ENCODE measurements around the gene SMO.

SMO gene

DNA sequence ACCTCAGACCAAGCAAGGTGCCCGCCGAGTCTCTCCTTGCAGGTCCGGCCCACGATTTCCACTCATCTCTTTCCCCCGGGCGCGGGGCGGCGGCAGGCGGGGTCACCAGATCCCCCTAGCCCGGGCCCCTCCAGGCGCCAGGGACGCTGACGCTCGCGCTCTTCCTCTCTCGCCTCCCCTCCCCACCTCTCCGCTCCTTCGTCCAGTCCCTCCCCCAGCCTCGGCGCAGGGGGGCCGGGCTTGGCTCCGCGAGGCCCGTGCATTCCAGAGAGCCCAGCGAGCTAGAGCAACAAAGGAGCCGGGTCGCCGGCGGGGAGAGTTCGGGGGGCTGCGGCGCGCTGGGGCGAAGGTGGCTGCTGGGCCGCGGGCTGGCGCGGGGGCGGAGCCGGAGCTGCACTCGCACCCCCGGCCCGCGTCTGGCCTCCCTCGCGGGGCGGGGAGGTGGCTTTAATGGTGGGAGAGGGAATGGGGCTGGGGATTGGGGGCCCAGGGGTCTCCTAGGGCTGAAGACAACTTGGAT, at the start of gene SMO:
Gene SMO, plus strand, starts transcription at position 262 of the 520 bp plus-strand sequence. CDS start 519 bp downstream, outside the sequence.
- in situ Hi-C loops (cut with HindIII; ENCODE audit: low sequenced_read_pairs), result no loop called here

DNA sequence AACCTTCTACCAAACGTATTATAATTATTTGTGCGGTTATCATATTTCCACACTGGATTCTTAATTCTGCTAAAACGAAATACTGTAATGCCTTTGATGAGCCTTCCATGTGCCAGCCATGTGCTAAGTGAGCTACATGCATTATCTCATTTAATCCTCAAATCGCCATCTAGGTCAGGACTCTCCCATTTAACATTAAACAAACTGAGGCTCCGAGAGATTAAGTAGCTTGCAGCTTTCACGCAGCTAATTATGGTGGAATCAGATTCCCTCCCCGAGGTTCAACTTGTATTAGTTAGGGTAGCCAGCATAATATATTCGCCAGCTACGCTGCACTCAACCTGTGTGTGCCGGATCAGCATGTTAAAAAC, 44.7 kb upstream of the SMO start:
- in situ Hi-C loops (cut with HindIII; ENCODE audit: low sequenced_read_pairs), result no loop called here

DNA sequence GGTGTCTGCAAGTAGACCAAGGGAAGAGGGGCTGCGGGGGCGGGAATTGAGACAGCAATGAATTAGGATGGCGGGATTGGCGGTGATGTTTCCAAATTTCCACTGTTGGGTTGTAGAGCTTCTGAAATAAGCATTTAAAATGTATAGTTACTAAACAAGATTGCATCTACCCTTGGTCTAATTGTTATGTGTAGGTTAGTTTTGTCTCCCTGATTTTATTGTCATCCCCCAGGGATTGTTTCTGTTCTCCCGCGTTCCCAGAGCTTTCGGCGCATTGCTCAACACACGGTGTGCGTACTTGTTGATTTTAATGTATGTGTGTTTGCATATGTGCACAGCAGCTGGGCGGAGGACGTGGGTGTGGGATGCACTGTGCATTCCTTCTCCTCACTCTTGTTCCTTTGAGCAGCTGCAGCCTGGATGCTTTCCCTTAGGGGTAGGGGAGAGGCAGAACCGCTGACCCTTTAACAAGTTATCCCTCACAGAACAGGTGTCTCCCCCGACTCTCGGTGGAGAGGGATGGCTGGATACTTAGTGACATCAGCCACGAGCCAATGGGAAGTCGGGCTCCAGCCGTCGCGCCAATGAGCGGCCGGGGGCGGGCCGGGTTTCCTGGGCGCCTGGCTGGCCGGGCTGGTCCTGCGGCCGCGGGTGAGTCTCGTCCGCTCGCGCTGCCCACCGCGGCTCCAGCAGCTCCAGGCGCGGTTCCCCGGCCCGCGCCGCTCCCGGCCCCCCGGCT, 44.2 kb upstream of the SMO start, which contains the start of gene TSPAN33:
Gene TSPAN33, plus strand, starts transcription at position 613 of the 739 bp plus-strand sequence. CDS start 274 bp downstream, outside the sequence.
- in situ Hi-C loops (cut with HindIII; ENCODE audit: low sequenced_read_pairs), result no loop called here

DNA sequence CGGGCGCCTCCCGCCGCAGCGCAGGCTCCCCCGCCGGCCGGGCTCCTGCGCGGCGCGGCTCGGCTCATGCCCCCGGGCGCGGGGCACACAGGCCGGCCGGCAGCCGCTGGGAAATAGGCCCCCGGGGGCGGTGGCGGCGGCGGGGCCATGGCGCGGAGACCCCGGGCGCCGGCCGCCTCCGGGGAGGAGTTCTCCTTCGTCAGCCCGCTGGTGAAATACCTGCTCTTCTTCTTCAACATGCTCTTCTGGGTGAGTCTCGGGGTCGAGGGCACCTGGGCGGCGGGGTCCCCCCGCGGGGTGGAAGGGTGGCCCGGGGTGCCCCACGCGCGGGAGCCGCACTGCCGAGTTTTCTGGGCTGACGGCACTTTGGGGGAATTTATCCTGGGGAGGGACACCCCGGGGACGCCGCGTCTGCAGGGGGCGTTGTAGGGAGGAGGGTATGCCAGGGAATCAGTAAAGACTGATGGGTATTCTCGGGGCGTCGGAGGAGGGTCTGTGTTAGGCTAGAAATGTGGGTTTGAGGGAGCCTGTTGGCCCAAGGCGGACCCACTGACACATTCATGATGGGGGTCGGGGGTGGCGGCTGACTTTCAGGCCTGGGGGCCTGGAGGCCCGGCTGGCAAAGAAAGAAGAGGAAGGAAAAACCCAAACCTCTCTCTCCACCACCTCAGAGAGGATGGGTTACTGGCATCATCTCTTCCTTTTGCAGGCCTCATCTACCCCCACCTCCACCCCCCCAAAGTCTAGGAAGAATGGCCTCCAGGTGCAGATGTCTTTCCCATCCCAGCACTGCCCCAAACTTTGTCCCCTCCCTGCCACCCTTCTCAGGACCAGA, 43.4 kb upstream of the SMO start:
- in situ Hi-C loops (cut with HindIII; ENCODE audit: low sequenced_read_pairs), result no loop called here

DNA sequence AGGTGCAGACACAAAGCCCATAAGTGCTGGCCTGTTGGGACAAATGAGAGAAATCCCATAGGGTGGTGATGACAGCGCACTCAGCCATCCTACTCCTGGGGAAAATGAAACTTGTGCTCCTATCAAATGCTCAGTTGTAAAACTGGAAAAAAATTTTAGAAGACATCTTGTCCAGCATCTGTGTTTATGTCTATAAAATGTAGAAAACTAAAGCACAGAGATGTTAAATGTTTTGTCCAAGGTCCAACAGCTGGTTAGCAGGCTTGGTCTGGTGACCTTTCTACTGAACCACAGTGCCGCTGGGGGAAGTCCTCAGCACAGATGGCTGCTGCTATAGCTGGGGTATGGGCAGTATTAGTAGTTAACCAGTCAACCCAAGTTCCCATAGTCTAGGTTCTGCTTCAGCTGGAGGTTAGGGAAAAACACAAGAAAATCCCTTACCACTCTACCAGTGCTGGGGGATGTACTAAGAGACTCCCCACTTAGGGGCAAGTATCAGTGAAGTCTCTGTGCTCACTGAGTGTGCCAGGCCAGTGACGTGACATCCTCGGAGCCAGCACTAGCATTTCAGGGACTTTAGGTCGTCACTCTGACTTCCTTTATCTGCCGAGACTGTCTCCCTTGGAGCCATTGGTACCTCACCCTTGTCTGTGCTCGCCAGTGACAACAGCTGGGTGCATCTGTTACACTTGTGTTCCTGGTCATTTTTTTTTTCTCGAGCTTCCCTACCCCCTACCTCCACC, 42.0 kb upstream of the SMO start:
- in situ Hi-C loops (cut with HindIII; ENCODE audit: low sequenced_read_pairs), result no loop called here

DNA sequence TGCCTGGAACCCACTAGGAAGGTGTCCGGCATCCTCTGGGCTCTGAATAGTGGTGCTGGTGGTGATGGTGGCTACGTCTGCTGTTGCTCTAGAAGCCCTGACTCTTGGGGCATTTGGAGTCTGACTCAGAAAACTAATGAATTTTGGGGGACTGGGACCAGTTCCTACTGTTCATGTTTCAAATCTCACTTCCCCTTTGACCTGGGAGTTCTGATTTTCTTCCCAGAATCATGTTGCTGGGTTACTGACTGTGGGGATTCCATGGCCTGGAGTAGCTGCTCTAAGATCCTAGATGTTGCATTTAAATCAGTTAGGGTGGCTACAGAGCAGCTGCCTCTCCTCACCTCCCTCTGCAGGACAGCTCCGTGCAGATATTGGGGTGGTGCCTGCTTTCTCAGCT, 40.7 kb upstream of the SMO start:
- in situ Hi-C loops (cut with HindIII; ENCODE audit: low sequenced_read_pairs), result no loop called here

DNA sequence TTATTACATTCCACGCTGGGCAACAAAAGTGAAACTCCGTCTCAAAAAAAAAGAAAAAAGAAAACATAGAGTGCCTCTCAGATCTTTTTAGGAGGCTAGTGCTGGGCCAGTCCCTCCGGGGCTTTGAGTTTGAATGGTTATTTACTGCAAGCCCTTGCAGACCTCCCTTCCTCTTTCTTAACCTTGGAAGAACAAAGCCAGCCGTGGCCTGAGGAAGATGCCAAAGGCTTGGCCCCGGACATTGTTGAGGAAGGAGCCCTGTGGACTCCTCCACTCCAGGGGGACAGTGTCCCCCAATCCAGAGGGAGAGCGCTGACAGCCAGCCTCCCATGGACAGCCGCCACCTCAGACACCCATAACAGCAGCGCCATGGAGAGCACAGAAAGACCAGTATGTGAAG, 38.9 kb upstream of the SMO start:
- in situ Hi-C loops (cut with HindIII; ENCODE audit: low sequenced_read_pairs), result no loop called here

DNA sequence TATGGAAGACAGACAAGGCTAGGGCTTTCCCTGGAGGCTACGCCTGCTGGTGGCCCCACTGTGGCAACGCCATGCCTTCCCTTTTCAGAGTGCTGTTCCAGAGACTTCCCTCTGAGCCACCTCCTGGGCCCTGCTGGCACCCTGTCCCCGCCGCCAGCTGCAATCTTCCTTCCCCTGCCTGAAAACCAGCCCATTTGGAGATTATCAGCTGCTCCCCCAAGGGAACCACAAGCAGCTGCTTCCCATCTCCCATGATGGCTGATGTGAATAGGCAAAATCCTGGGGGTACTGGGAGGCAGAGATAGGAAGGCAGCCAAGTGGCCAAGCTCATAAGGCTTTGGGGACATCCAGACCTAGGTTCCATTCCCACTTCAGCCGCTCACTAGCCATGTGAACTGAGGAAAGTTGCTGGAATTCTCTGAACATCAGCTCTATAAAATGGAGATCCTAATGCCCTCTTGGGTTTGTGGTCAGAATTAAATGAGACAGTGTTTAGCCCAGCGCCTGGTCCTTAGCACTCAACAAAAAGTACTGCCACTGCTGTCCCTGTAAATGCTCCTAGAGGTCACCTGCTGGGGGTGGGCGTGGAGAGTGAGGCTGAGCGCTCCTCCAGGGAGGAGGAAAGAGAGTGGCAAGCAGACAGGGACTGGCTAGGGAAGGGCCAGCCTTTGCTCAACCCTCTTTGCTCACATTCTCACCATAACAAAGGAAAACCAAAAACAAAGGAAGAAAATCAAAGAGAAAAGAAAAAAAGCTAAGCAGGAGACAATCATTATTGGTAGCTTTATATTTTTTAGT, 38.0 kb upstream of the SMO start:
- in situ Hi-C loops (cut with HindIII; ENCODE audit: low sequenced_read_pairs), result no loop called here

DNA sequence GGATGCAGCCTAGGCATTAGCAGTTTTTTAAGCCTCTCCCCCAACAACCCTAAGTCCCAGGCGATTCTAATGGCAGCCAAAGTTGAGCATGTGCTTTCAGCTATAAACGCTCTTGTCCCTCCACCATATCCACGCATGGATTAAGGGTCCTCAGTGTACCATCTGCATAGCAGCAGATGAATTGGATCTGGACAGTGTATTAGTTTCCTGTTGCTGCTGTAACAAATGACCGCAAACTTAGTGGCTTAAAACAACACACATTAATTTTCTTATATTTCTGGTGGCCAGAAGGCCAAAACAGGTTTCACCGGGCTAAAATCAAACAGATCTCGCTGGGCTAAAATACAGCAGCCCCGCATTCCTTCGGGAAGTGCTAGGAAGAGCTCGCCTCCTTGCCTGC, 30.8 kb upstream of the SMO start:
- in situ Hi-C loops (cut with HindIII; ENCODE audit: low sequenced_read_pairs), result no loop called here

DNA sequence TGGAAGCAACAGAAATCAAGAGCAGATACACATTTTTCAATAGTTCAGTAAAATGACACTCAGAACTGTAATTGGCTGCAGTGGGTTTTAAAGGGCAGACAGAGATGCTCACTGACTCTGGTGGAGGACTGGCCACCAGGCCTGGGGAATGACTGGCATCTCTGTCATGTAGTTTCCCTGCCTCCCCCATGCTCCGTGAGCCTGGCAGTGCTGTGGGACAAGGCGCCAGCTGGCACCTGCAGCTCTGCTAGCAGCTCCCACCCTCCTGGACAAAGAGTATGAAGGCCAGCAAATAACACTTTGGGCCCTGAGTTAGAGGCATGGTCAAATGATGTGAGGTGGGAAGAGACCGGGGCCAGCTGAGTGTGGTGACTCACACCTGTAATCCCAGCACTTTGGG, 28.9 kb upstream of the SMO start:
- in situ Hi-C loops (cut with HindIII; ENCODE audit: low sequenced_read_pairs), result no loop called here

DNA sequence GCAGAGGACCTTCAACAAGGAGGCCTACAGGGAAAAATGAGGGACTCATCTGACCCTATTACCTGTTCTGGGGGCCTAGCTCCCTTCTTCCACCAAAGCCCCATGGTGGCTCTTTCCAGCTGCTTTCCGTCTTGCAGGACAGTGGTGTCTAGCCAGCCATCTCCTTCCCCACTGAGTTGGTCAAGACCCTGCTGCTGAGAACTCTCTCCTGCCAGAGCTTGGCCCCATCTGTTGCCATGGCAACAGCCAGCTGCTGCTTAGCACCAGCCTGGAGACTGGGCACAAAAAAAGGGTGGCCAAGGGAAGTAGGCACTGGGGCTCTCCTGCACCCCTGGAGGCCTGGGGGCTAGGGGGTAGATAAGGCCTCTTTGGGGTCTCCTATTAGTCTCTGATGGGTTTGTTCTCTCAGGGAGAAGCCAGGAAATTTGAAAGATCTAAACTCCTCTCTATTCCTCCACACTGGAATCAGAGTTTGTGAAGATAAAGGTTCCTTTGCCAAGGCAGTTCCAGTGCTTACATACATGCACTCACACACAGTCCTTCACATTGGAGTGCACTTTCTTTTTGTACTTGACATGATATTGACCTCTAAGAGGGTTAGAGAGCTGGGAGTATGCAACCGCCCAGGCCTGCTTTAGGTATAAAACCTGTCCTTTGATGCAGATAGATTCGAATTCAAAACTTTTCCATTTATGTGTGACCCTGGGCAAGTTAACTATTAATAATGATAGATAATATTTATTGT, 28.1 kb upstream of the SMO start:
- in situ Hi-C loops (cut with HindIII; ENCODE audit: low sequenced_read_pairs), result no loop called here

DNA sequence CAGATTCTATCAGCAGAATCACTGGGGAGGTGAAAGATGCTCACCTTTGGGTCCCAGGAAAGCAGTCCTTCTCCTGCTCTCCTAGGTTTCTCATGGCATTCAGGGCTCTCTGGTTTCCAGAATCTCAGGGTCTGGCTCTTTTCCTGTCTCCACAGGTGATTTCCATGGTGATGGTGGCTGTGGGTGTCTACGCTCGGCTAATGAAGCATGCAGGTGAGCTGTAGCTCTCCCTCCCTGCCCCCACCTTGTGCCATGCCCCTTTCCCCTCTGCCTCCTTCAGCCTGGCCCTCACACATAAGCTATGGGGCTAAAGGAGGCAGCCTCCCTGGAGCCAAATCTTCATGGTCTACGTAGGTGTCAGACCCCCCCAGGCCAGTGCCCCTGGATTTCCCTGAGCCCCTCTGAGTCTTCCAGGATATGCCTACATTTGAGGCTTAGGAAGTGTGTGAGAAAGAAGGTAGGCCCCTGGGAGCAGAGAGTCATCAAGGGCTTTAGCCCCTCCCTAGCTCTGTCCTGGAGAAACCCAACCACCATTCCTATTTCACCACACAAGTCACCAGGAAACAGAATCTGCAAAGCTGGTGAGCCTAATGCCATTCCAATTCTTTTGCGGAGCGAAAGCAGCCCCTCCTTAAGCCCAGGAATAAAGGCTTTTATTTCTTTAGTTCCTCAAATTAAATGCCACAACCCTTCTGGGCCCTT, 26.8 kb upstream of the SMO start:
- in situ Hi-C loops (cut with HindIII; ENCODE audit: low sequenced_read_pairs), result no loop called here

DNA sequence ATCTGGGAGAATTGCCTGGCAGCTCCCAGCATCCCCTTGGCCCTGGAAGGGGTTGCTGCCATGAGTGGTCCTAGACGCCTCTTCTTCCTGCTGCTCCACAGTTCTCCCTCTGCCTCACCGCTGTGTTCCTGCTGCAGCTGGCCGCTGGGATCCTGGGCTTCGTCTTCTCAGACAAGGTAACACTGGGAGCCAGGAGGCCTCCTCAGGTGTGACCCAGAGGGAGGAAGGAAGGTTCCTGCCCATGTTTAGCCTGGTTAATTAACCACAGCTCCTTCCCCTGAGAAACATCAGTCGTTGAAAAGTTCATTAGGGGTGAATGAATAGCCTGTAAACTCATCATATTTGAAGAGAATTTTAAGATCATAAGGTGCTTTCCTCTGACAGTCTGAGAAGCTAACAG, 25.7 kb upstream of the SMO start:
- in situ Hi-C loops (cut with HindIII; ENCODE audit: low sequenced_read_pairs), result no loop called here

DNA sequence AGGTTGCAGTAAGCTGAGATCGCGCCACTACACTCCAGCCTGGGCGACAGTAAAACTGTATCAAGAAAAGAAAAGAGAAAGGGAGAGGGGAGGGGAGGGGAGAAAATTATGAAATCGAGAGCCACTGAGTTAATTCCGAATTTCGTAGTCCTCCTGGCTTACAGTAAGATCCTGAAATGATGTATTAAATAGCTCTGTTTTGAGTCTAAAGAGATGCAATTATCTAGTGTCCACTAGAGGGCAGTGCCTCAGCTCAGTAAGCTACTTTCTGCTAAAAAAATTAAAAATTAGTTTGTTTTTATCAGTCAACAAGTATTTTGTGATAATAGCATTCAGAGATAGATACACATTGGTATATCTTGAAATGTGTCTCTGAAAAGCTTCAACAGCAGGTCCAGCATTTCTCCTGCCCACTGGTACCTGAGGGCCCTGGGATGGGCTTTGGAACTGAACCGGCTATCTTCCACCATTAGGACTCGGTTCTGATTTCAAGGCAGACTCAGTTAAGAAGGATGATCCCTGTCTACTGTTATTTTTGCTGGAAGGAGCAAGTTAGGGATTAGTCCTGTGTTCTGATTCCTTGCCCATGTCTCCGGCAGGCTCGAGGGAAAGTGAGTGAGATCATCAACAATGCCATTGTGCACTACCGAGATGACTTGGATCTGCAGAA, 24.4 kb upstream of the SMO start:
- in situ Hi-C loops (cut with HindIII; ENCODE audit: low sequenced_read_pairs), result no loop called here

DNA sequence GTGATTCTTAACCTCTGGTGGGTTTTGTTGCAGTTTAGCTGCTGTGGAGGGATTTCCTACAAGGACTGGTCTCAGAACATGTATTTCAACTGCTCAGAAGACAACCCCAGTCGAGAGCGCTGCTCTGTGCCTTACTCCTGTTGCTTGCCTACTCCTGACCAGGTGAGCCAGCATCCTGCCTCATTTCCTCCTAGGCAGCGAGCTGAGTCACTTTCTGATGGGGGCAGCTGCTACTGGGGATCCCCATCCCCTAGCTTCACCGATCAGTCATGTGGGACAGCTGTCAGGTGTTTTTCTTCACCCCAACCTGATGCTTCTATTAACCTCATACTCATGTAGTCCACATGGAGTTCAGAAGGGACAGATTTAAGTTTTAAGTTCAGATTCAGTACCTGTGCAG, 21.7 kb upstream of the SMO start:
- in situ Hi-C loops (cut with HindIII; ENCODE audit: low sequenced_read_pairs), result no loop called here

DNA sequence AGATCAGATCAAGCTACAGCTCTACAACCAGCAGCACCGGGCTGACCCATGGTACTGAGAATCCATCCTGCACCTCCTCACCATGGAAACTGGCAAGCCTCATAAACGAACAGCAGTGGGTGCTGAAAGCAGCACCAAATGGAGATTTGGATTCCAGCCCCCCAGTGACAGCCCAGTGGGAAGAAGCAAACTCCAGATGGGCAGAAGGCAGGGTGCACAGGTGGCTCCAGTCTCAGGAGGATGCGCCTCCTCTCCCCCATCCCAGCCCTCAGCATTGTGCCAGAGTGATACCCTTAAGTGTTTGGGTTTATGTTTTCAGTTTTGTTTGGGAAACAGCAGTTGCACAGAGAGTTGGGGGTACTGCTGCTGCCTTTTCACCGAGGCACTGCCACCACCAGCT, 20.6 kb upstream of the SMO start:
- in situ Hi-C loops (cut with HindIII; ENCODE audit: low sequenced_read_pairs), result no loop called here

DNA sequence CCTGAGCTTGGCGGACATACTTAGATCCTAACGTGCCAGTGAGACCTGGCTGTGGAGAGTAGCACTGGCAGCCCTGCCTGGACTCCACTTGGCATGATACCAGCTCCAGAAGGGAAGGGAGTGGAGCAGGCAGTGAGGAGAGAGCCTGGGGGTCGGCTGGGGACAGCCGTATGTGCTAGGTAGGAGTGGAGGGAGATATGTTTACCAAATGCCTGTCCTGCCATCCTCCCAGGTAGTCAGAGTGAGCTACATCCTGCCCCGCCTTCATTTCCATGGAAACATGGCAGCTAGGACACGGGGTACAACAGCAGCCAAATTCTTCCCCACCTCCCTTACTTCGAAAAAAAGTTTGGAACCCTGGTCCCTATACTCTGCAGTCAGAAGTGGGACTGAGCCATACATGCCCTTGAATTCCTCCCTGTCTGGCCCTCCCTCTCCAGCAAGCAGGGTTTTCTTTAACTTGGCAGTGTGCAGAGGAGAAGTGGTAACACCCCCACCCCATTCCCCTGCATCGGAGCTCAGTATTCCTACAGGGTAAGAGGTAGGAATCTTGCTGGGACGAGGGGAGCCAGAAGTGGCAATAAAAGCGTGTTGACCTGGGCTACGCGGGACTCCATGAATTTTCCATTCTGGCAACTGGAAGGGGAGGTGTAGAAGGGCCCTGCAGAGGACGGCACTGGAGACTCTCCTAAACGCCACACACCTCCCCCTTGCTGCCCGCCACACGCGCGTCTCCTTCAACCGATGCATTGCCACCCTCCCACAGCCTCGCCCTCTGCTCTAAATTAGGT, 20.0 kb upstream of the SMO start:
- in situ Hi-C loops (cut with HindIII; ENCODE audit: low sequenced_read_pairs), result no loop called here

DNA sequence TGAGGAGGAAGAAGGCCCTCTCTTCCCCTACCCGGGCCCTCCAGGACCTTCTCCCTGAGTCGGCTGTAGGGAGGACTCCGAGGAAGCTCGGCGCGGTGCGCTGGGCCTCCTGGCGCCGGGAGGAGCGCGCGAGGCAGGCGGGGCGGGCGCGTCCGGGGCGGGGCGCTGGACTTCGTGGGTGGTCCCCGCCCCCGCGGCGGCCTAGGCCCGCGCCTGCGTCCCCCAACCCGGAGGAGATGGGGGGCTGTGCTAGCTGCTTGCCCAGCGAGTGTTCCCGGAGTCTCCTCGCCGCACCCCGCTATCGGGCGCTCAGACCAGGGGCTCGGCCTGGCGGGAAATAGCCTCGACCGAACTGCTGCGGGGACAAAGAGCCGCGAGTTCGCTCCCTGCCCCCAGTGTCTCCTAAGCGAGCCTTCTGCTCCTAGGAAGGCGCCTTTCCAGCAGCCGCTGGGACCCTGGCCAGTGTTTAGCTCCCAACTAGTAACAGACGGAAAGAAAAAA, 19.2 kb upstream of the SMO start:
- in situ Hi-C loops (cut with HindIII; ENCODE audit: low sequenced_read_pairs), result no loop called here

All from DLD1 (cell line).